C4-2B (cell line): ENCODE results near the gene BPHL.
"Not testable (repeated sequence)": the region's sequence is repeated elsewhere in the genome, so short reads cannot be mapped to it uniquely, and the experiment has no call there.

Experiments
- H3K27ac ChIP-seq: fragments of 450-650 bp; 2 replicates; pipeline ENCODE4 v1.5.1; 2017
- CTCF ChIP-seq: fragments of 450-650 bp; conservative IDR thresholded peaks from 2 replicates; pipeline ENCODE4 v1.5.1; 2017; ENCODE audit warnings: mild to moderate bottlenecking
- ZFX ChIP-seq: fragments of 450-650 bp; IDR thresholded peaks from 2 replicates; pipeline ENCODE4 v1.6.1; 2017

The BPHL gene

DNA sequence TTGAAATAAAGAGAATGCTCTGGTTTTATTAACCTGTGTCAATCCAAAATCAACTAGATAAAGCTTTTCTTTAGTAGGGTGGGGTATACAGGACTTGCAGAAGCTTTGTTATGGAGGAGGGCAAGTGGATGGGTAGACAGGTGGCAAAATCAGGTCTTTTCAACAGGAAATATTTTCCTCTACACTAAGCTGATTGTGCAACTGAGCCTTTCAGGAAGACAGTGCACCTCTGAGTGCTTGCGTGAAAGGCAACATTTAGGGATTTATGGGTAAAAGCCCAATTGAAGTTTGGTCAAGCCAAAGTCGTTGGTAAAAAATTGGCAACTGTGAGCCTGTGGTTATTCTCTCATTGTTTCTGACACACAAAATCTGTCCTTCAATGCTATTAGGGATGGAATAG is 62.6 kb downstream of the BPHL start:
- no peak for TF ChIP-seq ZFX
- no peak for TF ChIP-seq CTCF
- no peak overlapping the region for H3K27ac ChIP-seq

DNA sequence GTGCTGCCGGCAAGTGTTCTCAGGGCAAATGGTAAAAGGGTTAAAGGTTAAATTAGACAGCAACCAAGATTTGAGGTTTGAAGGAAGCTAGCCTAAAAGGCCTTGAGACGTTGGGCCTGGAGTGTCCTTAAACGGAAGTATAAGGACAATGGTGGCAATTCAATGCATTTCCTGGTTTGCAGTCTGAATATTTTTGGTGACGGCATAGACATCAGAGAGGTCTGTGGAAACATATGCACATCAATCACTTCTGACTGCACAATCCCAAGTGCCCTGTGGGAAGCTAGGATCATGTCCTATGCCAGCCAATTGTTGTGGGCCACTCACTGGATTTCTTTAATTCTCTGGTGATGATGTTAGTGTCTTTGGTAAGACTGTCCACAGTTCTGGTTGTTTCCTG is 64.6 kb downstream of the BPHL start:
- no peak overlapping the region for H3K27ac ChIP-seq
- TF ChIP-seq CTCF (no peak), ZFX (no peak)

GRCh38 chr6:3186974-3187382 is 68.5 kb downstream of the BPHL start:
- TF ChIP-seq CTCF, result no peak
- TF ChIP-seq ZFX, result no peak
- H3K27ac ChIP-seq, result no peak overlapping the region

DNA sequence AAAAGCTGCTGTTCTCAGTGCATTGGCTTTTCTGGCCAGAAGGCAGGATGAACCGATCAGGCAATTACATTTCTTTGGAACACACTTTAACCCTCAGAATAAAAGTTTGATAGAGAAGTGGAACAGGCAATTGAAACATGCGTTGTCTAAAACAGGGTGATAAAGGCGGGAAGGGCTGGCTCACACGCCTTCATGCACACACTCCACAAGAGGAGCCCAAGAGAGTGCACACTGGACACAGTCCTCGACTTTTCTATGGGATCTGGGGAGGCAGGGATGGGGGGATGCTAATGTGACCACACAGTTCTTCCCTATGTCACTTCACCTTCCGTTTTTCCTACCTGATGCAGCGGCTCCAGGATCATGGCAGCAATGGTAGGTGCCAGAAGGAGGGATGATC is 69.8 kb downstream of the BPHL start:
- no peak overlapping the region for H3K27ac ChIP-seq
- TF ChIP-seq ZFX (no peak), CTCF (no peak)

GRCh38 chr6:3189192-3189591 is 70.7 kb downstream of the BPHL start:
- not testable (repeated sequence) for H3K27ac ChIP-seq

DNA sequence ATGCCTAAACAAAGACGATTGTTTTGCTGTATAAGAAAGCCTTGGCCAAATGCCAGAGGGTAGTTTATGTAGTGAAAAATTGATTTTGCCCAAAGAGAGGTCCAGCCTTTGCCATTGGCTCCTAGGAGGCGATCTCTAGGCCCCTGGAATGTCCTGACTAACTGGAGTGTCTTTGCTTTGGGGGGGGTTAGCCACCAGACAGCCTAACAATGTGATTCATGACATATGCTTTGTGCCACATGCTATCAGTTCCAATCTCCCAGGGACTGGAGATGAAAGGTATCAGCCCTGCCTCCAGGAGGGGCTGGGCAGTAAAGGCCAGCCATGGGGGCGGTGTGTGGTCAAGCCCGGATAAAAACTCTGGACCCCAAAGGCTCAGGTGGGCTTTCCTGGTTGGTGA is 71.5 kb downstream of the BPHL start:
- no peak overlapping the region for H3K27ac ChIP-seq
- TF ChIP-seq ZFX (no peak), CTCF (no peak)

DNA sequence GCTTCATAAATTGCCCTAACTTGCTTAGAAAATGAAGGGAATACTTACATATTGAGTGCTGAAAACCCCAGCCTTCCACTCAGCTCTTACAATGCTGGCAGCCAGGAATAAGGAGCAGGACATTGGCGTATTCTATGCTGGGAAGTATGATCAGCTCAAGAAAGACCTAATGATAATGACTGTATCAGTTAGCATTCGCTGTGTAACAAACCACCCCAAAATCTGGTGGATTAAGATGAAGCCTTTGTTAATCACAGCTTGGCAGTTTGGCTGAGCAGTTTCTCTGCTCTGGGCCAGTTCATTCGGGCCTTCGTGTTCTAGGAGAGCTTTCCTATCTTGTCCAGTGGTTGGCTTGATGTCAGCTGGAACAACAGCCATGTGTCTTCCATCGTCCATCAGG is 72.3 kb downstream of the BPHL start:
- no peak overlapping the region for H3K27ac ChIP-seq
- TF ChIP-seq CTCF (no peak), ZFX (no peak)

DNA sequence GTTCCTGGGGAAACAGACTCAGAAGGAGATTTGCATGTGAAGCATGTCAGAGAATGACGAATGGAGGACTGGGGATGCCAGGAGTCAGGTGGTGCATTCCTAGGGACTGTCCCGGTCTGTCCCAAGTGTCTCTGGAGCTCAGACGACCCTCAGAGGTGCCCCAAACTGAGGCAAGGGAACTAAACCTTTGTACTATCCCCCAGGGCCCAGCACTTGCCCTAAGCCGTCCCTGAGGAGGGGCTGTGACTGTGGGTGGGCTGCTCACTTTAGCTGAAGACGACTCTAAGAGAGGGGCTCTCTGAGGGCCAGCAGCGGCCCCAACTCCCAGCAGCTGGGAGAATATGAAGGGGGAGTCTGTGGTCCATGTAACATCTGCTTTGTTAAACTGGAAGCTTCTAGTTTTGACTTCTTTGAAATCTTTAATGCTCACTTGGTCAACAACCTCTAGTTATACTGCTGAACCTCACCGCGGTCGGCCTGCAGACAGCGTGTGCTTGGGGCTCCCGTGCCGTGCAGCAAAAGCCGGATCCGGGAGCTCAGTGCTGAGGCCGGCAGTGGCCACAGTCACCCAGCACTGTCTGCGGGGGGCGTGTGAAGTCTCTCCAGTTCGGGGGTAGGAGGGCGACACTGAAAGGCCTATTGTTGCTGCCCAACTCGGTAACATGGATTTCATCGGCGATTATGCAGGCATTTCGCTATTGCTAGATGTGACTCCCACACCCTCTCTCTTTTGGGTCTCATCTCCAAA is 74.8 kb downstream of the BPHL start:
- TF ChIP-seq ZFX (no peak), CTCF (no peak)
- H3K27ac ChIP-seq, result no peak overlapping the region
